ENCODE data around the gene TBC1D22B. TPM values are rescaled to one million over a fixed set of nuclear protein-coding genes. Genes with fewer than 3 reads are reported as not detected.
A peak's percentile ranks its signal among the peaks of the same experiment; 100 is the strongest.

TBC1D22B gene
- total and polyA plus RNA-seq, 2 of the 13 experiments (the other 11 are each of a cell fraction or from before 2014, with no cell fraction given) = 9.7 to 12.9 TPM

- TF ChIP-seq AFF4 (CRISPR knock-in tag; IDR thresholded peaks at IDR 0.05) (no peak), ZNF484 (CRISPR knock-in tag; IDR thresholded peaks at IDR 0.05; ENCODE audit: borderline replicate concordance, low read depth) (no peak), RXRB (CRISPR knock-in tag; IDR thresholded peaks at IDR 0.05; ENCODE audit: borderline replicate concordance) (peak; percentile 61), FIP1L1 (IDR thresholded peaks at IDR 0.05; ENCODE audit: borderline replicate concordance, insufficient read depth, low read depth, low read length) (no peak), HNRNPK (IDR thresholded peaks at IDR 0.05; ENCODE audit: low read depth, low read length, poor library complexity, severe bottlenecking) (no peak), NR2C2 (CRISPR knock-in tag; IDR thresholded peaks at IDR 0.05; ENCODE audit: borderline replicate concordance) (no peak), IKZF1 (IDR thresholded peaks at IDR 0.05) (no peak), ZNF275 (CRISPR knock-in tag; IDR thresholded peaks at IDR 0.05; ENCODE audit: borderline replicate concordance) (no peak), TEF (CRISPR knock-in tag; IDR thresholded peaks at IDR 0.05) (no peak), NFE2 (CRISPR knock-in tag; IDR thresholded peaks at IDR 0.05) (no peak), ZZZ3 (CRISPR knock-in tag; IDR thresholded peaks at IDR 0.05; ENCODE audit: borderline replicate concordance) (no peak), ZNF362 (CRISPR knock-in tag; IDR thresholded peaks at IDR 0.05; ENCODE audit: borderline replicate concordance) (no peak), ZNF777 (CRISPR knock-in tag; IDR thresholded peaks at IDR 0.05) (no peak)
- TF ChIP-seq, protein P1, sequence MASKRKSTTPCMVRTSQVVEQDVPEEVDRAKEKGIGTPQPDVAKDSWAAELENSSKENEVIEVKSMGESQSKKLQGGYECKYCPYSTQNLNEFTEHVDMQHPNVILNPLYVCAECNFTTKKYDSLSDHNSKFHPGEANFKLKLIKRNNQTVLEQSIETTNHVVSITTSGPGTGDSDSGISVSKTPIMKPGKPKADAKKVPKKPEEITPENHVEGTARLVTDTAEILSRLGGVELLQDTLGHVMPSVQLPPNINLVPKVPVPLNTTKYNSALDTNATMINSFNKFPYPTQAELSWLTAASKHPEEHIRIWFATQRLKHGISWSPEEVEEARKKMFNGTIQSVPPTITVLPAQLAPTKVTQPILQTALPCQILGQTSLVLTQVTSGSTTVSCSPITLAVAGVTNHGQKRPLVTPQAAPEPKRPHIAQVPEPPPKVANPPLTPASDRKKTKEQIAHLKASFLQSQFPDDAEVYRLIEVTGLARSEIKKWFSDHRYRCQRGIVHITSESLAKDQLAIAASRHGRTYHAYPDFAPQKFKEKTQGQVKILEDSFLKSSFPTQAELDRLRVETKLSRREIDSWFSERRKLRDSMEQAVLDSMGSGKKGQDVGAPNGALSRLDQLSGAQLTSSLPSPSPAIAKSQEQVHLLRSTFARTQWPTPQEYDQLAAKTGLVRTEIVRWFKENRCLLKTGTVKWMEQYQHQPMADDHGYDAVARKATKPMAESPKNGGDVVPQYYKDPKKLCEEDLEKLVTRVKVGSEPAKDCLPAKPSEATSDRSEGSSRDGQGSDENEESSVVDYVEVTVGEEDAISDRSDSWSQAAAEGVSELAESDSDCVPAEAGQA (IDR thresholded peaks at IDR 0.05; ENCODE audit: low read depth) = no peak
- TF ChIP-seq, protein P1 (CRISPR knock-in tag; IDR thresholded peaks at IDR 0.05; ENCODE audit: borderline replicate concordance) = no peak
- TF ChIP-seq, protein P2, sequence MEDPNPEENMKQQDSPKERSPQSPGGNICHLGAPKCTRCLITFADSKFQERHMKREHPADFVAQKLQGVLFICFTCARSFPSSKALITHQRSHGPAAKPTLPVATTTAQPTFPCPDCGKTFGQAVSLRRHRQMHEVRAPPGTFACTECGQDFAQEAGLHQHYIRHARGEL (CRISPR knock-in tag; IDR thresholded peaks at IDR 0.05) = no peak
Observed at GRCh38 chr6:37207903-37208456, 49.6 kb upstream of the TBC1D22B start (continued).

All from HepG2 (cell line).